Type B pancreatic cell (in vitro differentiated cells): ENCODE results near the gene SMOC1. TPM values are rescaled to one million over a fixed set of nuclear protein-coding genes. Genes with fewer than 3 reads are reported as not detected.

Experiments used
- DNase-seq: peaks from one replicate; pipeline ENCODE4 v3.0.0; 2021; ENCODE audit warnings: mixed read lengths; ENCODE audit not compliant: unreplicated experiment; ENCODE audit errors: extremely low spot score
- H3K27ac Mint-ChIP-seq: 2 replicates; pipeline ENCODE4 v1.8.0; 2021; ENCODE audit warnings: mild to moderate bottlenecking, mixed read lengths
- H3K27me3 Mint-ChIP-seq: 2 replicates; pipeline ENCODE4 v1.8.0; 2021; ENCODE audit warnings: mixed read lengths
- H3K36me3 Mint-ChIP-seq: 2 replicates; pipeline ENCODE4 v1.8.0; 2021; ENCODE audit warnings: mixed read lengths
- H3K4me1 Mint-ChIP-seq: one replicate; pipeline ENCODE4 v1.8.0; 2021; ENCODE audit warnings: mixed read lengths; ENCODE audit not compliant: unreplicated experiment
- H3K4me3 Mint-ChIP-seq: 2 replicates; pipeline ENCODE4 v1.8.0; 2021; ENCODE audit warnings: mild to moderate bottlenecking, mixed read lengths
- H3K9me3 Mint-ChIP-seq: 2 replicates; pipeline ENCODE4 v1.8.0; 2021; ENCODE audit warnings: mixed read lengths
- total RNA-seq: library from RNA; stranded (reverse); gene quantifications from 2 replicates; pipeline ENCODE4 v1.2.1, GENCODE V29; 2021; ENCODE audit warnings: low replicate concordance
- TF ChIP-seq, protein P1 (sequence below): fragments of 200-600 bp; sonication (generic); conservative IDR thresholded peaks from 2 replicates; pipeline ENCODE4 v1.5.0; 2021; ENCODE audit warnings: antibody characterized with exemption, mild to moderate bottlenecking

The SMOC1 gene
- total RNA-seq, 1 donor from 2014 or later: 20.7 TPM

DNA sequence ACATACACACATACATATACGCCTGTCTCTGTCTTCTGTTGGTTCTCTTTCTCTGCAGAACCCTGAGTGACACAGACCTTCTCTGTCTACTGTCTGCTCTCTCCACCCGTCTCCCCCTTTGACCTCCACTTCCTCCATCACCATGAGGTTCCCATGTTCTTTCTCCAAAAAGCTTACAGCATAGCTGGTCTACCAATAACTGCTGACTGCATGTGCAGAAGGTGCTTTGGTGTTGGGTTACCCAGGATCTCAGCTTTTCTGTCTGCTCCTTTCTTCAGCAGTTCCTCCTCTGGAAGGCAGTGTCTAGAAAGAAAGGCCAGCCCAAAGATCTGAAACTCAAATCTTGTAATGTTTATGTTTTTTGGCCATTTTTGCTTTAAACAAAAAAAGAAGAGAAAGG lies 125.6 kb downstream of the SMOC1 start:
- no peak overlapping the region for H3K27ac Mint-ChIP-seq
- TF ChIP-seq, protein P1, sequence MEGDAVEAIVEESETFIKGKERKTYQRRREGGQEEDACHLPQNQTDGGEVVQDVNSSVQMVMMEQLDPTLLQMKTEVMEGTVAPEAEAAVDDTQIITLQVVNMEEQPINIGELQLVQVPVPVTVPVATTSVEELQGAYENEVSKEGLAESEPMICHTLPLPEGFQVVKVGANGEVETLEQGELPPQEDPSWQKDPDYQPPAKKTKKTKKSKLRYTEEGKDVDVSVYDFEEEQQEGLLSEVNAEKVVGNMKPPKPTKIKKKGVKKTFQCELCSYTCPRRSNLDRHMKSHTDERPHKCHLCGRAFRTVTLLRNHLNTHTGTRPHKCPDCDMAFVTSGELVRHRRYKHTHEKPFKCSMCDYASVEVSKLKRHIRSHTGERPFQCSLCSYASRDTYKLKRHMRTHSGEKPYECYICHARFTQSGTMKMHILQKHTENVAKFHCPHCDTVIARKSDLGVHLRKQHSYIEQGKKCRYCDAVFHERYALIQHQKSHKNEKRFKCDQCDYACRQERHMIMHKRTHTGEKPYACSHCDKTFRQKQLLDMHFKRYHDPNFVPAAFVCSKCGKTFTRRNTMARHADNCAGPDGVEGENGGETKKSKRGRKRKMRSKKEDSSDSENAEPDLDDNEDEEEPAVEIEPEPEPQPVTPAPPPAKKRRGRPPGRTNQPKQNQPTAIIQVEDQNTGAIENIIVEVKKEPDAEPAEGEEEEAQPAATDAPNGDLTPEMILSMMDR: no peak
- H3K9me3 Mint-ChIP-seq: no peaks in the 10 kb centered on the region
- H3K4me1 Mint-ChIP-seq: peaks cover 43% of the 10 kb centered on the region
- H3K27me3 Mint-ChIP-seq: no peaks in the 10 kb centered on the region
- H3K4me3 Mint-ChIP-seq: no peak overlapping the region
- DNase-seq: no peak
- no peaks in the 10 kb centered on the region for H3K36me3 Mint-ChIP-seq

DNA sequence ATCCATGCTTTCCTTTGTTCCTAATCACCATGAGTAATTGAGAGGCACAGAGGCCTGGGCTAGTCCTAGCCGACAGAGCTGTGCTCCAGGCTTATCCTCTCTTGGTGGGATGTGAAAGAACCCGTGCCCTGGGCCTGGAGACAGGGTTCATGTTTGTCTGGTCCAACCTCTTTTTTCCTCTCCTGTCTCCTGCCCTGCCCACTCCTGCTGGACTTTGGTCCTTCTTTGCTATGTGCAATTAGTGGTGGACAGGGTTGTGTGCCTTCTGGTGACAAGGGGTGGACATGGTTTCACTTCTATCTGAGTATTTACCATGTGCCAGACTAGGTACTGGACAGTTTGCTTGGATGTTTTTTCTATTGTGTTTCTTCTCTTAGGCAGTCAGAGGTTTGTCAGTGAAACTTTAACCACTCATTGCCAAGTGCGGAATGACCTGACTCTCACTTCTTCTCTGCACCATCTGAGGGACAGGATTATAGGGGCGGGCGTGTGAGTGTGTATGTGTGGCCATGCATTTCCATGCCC lies 126.1 kb downstream of the SMOC1 start:
- H3K4me1 Mint-ChIP-seq: peaks cover 43% of the 10 kb centered on the region
- H3K27ac Mint-ChIP-seq: peak overlapping the region; percentile 50
- TF ChIP-seq, protein P1: no peak
- no peak for DNase-seq
- no peaks in the 10 kb centered on the region for H3K36me3 Mint-ChIP-seq
- no peaks in the 10 kb centered on the region for H3K9me3 Mint-ChIP-seq
- no peak overlapping the region for H3K4me3 Mint-ChIP-seq
- H3K27me3 Mint-ChIP-seq: no peaks in the 10 kb centered on the region

DNA sequence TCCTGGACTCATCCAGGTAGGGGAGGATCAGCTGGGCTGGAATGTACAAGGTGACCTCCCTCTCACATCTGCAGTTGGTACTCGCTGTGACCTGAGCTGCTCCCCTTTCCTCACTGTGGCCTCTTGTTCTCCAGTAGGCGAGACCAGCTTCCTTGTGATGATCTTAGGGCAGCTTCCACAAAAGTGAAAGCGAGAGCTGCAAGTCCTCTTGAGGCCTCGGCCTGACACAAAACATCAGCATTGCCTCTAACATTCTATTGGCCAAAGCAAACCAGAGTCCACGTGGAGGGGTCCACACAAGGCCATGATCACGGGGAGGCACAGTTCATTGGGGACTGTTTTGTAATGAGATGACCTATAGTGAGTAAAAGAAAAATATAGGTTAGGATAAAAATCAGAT lies 127.5 kb downstream of the SMOC1 start:
- Mint-ChIP-seq H3K9me3 (no peaks in the 10 kb centered on the region), H3K36me3 (no peaks in the 10 kb centered on the region), H3K4me3 (no peak overlapping the region), H3K4me1 (peaks cover 43% of the 10 kb centered on the region), H3K27me3 (no peaks in the 10 kb centered on the region), H3K27ac (no peak overlapping the region)
- DNase-seq: no peak
- TF ChIP-seq, protein P1: no peak

GRCh38 chr14:70008284-70009262 lies 129.4 kb downstream of the SMOC1 start:
- Mint-ChIP-seq H3K27me3 (no peaks in the 10 kb centered on the region), H3K4me1 (peaks cover 33% of the 10 kb centered on the region), H3K9me3 (no peaks in the 10 kb centered on the region), H3K36me3 (no peaks in the 10 kb centered on the region), H3K27ac (no peak overlapping the region), H3K4me3 (no peak overlapping the region)
- TF ChIP-seq, protein P1: no peak
- DNase-seq: no peak

DNA sequence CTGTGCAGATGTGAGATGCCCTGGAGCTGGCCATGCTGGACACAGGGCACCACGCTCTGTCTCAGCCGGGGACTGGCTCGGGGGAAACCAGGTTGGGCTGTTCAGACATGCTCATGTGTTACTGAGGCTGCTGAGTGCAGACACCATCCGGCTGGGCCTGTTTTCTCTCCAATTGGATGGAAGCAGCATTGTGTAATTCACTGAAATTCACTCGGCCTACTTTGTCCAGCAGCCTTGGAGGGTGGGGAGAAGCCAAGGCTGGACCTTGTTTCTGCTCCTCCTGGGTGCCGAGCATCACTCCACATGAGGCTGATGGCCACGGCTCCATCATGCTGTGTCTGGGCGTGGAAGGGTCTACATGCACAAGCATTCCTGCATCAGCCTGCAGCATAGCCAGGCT lies 130.7 kb downstream of the SMOC1 start:
- Mint-ChIP-seq H3K4me3 (no peak overlapping the region), H3K27me3 (peaks cover 4% of the 10 kb centered on the region), H3K27ac (no peak overlapping the region), H3K9me3 (no peaks in the 10 kb centered on the region), H3K4me1 (peaks cover 37% of the 10 kb centered on the region), H3K36me3 (no peaks in the 10 kb centered on the region)
- DNase-seq: no peak
- TF ChIP-seq, protein P1: no peak
